ENCODE data around the gene RPS24.
"Not testable (repeated sequence)": the region's sequence is repeated elsewhere in the genome, so short reads cannot be mapped to it uniquely, and the experiment has no call there.

Gene RPS24

DNA sequence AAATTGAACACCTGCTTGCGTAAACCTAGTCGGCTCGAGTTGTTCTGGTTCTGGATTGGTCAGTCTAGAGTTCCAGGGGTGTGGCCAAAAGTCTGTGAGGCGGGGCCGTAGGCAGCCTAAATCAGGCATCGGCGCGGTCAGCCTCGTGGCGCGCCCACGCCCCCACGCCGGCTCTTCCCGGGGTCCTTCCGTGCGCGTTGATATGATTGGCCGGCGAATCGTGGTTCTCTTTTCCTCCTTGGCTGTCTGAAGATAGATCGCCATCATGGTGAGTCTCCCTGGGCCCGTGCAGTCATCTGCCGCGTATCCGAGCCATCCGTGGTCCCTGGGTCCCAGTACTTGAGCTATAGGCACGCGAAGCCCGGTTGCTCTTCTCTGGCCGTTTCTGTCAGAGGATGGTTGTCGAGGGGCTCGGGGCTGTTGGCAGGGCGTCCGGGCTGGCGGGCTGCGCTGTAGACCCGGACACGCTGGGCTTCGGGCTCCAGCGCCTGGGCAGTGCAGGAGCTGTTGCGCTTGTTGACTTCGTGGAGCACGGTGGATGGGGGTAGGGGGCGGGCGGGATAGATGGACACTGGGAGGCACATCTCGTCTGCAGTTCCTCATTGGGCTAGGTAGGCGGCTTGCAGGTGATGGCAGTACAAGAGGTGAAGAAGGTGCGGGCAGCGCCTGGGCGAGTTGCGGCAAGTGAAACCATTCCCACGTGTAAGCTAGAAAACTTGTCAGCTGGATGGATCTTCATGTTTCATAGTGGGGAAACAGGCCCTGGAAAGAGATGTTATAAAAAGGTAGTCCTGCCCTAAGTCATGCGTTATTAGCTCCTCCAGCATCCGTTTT is at the start of gene RPS24:
Gene RPS24 (plus strand): TSS at position 227 of the 834 bp plus-strand sequence. CDS start 39 bp downstream, at position 266.
- peak; percentile 88 to 92 (median 90) for DNase-seq (ENCODE audit: low read depth in 4 of 4, low spot score in 1 of 4)

DNA sequence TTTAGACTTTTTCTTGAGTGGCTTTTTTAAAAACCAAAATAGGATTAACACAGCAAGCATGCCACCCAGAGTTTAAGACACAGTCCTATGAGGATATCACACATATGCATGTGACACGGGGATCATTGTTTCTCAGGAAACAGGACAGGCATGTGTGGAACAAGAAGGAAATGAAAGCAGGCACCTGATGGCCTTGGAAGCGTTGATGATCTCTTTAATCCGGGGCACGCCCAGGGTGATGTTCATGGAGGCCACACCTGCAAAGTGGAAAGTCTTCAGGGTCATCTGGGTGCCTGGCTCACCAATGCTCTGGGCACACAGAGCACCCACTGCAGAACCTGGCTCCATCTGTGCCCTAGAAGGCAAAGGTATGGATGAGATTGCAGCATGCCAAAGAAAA is 48.7 kb upstream of the RPS24 start:
- no peak for DNase-seq (ENCODE audit: low read depth in 4 of 4, low spot score in 1 of 4)

DNA sequence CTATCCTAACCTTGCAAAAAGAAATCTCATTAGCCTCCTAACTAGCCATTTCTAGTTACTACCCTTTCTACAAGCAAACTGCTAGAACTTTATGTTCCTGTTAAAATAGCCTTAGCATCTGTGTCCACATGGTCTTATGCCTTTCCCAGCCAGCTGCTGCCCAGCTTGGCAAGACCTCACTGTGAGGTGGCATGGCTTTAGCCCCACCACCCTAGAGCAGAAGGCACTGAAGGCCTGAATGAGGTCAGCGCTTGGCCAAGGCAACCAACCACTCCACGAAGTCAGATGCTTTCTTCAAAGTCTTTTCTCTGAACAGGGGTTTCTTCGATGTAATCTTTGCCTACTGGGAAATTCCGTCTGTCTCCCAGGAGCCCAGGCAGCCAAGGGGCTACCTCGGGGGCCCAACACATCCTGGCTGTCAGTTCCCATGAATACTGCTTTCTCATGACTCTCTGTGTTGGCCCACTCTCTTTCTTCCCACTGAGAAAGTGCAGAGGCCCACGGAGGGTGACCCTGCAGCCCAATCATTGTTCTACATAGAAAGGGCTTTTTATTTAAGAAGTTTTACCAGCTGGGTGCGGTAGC is 45.9 kb upstream of the RPS24 start:
- no peak for DNase-seq (ENCODE audit: low read depth in 4 of 4, low spot score in 1 of 4)

DNA sequence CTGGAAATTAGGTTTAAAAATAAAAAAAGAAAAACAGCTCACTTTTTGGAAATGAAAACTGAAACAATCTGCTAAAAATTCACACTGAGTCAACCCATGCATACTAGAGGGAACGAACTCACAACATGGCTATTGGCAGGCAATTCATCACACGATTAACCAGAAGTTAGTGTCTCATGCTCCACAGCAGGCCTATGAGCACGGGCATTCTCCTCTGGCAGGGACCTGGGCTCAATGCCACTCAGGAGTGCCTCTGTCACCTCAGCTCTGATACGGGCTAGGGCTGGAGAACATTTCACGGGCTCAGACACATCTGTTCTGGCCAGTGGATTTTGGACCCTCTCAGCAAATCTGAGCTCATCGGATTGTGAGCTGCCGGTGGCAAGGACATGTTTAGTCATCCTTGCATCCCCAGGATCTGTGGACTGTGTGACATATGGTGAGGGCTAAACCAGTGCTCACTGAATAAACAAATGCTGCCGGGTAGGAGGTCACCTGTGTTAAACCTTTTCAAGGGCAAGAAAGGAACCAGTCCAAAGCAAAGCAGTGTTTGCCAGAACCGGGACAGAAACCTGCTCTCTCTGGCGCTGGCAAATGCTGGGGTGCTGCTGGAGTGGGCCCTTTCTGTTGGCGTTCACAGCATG is 44.5 kb upstream of the RPS24 start:
- DNase-seq (ENCODE audit: low read depth in 4 of 4, low spot score in 1 of 4): no peak

DNA sequence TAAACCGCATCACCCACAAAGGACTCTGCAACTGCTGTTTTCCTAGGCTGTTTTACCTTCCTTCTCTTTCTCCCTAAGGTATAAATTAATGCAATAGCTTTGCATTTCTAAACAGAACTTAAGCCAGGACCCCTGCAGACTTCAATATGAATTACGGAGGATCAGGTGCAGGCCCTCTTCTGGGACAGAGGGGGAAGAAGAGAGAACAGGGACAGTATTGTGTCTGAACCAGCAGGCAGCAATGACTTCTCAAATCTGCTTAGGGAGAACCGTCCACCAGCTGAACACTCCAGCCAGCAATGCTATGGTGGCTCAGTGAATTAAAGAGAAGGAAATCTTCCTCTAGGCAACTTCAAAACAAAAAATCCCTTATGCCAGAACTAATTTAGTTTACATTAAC is 40.0 kb upstream of the RPS24 start:
- DNase-seq (ENCODE audit: low read depth in 4 of 4, low spot score in 1 of 4): no peak

DNA sequence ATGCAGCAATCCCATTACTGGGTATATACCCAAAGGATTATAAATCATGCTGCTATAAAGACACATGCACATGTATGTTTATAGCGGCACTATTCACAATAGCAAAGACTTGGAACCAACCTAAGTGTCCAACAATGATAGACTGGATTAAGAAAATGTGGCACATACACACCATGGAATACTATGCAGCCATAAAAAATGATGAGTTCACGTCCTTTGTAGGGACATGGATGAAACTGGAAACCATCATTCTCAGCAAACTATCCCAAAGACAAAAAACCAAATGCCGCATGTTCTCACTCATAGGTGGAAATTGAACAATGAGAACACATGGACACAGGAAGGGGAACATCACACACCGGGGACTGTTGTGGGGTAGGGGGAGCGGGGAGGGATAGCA is 34.9 kb upstream of the RPS24 start:
- not testable (repeated sequence) for DNase-seq (ENCODE audit: low read depth in 4 of 4, low spot score in 1 of 4)

DNA sequence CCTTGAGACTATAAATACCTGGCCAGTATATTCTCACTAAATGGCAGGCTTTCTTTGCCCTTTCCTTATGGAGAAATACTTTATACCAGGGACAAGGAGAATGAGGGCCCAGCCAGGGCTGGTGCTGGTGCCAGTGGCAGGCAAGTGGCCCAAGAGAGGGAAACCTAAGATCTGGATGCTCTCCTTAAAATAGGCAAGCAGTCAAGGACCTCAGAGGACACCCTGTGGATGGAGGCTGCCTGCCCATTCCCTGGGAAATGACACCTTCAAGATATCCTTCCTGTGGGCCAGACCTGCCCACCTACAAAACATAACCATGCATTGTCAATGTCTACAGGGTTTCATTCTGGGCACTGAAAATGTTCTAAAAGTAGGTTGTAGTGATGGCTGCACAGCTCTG is 33.5 kb upstream of the RPS24 start:
- no peak for DNase-seq (ENCODE audit: low read depth in 4 of 4, low spot score in 1 of 4)

DNA sequence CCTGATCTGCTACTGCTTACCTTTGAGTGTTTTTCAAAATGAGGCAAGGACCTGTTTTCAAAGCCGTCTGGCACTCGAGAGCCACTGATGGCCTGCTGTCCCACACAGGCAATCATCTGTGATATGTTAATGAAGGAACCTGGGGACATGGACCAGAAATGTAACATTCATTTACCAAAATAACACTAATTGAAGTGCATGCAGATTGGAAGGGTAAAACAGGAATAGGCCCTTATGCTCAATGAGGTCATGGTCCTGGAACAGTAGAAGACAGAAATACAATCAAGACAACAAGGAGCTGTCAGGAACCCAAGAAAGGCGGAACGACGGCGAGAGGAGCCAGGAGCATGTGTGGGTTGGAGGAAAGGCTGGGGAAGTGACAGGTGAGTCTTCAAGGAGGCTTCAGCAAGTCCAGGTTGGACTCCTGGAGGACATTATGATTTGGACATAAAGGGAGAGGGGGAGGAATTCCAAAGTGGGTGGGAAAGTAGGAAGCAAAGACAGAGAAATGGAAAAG is 32.6 kb upstream of the RPS24 start:
- DNase-seq (ENCODE audit: low read depth in 4 of 4, low spot score in 1 of 4): no peak

DNA sequence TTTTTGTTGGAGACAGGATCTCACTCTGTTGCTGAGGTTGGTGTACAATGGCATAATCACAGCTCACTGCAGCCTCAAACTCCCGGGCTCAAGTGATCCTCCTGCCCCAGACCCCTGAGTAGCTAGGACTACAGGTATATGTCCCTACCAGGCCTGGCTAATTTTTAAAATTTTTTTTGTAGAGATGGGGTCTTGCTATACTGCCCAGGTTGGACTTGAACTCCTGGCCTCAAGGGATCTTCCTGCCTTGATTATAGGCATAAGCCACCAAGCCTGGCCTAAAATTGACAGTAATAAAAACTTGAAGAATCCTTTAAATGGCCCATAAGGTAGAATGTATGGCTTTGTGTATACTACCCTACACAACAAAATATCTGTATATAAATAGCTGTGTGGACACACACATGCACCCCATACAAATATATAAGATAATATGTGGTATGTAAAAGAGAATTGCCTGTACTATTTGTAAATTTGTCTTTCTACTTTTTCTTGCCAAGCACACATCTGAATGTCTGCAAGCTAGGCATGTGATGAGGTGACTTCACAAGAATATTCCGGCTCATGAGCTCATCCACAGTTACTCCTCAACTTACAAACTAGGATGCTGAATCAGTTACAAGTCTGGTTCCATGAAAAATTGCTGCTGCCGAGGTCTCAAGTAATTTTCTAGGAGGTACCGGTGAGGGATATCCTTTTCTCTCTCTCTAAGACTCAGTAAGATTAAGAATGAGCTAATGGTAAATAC is 30.9 kb upstream of the RPS24 start:
- no peak for DNase-seq (ENCODE audit: low read depth in 4 of 4, low spot score in 1 of 4)

DNA sequence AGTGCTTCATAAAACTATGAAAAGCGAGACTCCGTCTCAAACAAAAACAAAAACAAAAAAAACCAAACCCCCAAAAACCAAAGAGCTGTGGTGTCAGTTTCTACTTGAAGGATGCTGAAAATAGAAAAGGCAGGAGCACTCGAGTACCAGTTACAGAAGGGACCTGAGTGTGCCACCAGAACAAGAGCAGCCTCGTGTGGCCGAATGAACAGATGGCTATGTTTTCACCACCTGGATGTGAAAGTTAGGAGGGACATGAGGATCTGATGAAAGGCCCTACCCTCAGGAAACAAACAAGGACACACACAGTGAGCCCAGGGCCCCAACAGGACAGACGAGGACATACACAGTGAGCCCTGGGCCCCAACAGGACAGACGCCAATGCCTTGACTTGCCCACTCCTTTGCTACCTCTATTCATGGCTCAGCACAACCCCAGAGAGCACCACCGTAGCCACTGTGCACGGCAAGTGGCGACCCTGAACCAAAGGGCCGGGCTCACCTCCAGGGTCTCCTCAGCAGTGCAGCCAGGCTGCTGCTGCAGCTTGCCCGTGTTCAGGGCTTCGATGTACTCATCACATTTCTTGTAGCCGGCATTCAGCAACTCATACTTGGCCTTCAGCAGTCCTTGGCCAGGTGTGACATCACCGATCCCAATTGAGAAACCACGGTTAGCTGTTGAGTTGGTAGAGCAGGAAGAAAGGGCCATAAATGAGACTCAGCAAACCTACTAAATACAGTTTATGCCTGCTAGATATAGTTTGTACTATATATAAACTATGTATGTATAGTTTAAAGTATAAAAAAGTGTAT is 29.2 kb upstream of the RPS24 start:
- DNase-seq (ENCODE audit: low read depth in 4 of 4, low spot score in 1 of 4): no peak

DNA sequence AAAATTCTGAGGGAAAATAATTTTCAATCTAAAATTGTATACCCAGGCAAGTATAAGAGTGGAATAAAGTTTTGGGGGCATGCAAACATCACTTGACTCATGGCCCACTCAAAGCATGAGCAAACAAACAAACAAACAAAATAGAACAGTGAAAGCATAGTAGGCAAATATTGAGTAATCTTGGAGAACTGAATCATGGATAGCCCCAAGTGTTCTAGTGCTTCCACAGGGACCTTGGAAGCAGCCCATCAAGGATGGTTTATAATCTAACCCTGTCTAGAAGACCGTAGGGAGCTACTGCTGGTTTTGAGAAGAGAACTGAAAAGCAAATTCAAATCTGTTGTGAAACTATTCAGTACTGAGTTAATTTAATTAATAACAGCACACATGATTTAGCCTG is 26.5 kb upstream of the RPS24 start:
- DNase-seq (ENCODE audit: low read depth in 4 of 4, low spot score in 1 of 4): no peak

DNA sequence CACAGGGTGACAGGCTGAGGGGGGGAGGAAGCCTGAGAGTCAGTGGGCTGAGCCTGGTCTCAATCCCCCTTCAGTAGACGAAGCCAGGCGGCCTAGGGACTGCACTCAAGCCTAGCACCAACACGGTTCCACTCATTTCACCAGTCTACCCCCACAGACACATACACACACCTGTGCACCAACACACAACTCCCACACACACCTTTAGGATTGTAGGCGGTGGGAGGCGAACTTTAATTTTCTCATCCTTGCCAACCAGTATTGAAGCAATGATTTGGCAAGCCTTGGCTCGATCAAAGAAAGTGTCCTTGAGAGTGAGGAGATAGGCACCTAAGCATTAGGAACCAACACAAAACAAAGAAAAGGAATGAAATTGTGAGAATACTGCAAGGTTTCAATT is 24.0 kb upstream of the RPS24 start:
- DNase-seq (ENCODE audit: low read depth in 4 of 4, low spot score in 1 of 4): no peak

DNA sequence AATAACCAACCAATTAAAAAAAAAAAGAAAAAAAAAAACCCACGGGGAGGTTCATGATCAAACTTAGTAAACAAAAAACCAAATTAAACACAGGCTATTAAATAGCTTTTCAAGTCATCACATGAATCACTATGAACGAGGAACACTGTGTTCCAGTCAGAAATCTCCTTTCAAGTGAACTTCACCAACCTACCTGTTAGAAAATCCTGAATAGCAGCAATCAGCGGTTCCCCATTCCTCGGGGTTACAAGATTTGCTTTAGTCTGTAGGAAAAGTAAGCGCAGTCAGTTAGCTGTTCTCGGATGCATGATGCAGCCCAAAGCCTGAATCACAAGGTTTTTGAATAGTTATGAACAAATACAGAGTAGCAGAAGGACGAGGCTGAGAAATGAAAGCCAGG is 23.4 kb upstream of the RPS24 start:
- no peak for DNase-seq (ENCODE audit: low read depth in 4 of 4, low spot score in 1 of 4)

DNA sequence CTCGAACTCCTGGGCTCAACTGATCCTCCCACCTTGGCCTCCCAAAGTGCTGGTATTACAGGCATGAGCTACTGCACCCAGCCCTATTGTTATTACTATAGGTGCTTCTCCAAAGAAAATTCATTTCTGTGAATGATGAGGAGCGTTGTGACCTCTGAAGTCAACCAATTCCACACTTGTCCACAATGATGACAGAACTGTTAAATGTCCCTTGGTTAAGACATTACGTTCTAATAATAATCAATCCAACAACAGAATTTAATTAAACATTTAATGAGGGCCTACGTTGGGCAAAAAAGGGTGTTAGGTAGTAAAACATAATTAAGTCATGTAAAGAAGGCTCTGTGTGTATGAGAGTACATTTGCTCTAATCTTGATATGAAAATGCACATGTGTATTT is 22.6 kb upstream of the RPS24 start:
- DNase-seq (ENCODE audit: low read depth in 4 of 4, low spot score in 1 of 4): no peak

DNA sequence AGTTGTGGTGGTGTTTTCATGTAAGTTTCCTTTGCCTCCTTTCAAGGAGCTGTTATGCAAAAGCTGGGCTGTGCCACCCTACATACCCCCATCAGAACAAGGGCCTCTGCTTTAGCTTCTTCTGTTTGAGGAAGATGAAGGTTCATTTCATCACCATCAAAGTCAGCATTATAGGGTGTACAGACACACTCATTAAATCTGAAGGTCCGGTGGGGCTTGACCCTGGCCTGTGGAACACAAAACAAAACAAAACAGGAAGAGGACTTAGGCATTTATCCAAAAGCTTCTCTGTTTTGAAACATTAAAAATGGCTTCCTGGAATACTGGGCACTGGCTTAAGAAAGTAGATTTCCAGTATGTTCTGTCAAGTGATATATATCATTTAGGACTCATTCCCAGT is 20.1 kb upstream of the RPS24 start:
- DNase-seq (ENCODE audit: low read depth in 4 of 4, low spot score in 1 of 4): no peak

DNA sequence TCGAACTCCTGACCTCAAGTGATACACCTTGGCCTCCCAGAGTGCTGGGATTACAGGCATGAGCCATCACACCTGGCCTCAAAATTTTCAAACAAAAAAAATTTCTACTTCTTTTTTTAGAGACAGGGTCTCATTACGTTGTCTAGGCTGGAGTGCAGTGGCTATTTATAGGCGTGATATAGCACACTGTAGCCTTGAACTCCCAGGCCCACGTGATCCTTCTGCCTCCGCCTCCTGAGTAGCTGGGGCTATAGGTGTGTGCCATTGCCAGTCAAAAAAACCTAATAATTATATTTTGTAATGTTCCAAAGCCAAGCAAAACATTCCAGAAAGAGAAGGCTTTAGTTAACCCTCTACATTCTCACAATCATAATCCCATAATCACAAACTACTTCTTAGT is 18.1 kb upstream of the RPS24 start:
- no peak for DNase-seq (ENCODE audit: low read depth in 4 of 4, low spot score in 1 of 4)

DNA sequence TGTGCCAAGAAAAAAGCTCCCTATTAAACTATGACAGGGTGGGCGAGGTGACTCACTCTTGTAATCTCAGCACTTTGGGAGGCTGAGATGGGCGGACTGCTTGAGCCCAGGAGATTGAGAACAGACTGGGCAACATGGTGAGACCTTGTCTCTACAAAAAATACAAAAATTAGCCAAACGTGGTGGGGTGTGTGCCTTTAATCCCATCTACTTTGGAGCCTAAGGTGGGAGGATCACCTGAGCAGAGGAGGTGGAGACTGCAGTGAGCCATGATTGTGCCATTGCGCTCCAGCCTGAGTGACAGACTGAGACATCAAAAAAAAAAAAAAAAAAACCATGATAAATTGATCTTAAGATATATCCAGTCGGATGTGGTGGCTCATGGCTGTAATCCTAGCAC is 15.8 kb upstream of the RPS24 start:
- DNase-seq (ENCODE audit: low read depth in 4 of 4, low spot score in 1 of 4): no peak

DNA sequence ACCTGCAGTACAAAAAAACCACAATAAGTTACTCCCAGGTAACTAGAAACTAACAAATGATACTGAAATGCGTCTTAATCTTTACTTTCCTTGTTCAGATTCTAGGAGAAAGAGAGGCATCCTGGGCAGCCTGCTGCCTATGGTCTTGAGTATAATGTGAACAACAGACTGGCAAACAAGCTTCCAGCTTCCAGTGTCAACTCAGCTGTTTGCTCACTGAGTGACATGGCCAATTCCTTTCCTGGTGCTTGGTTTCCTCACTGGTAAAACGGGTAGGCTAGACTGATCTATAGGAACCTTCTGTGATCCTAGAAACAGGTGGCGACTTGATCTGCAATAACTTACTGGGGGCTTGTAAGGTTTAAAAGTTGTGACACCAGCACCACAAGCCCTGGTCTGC is 14.4 kb upstream of the RPS24 start:
- no peak for DNase-seq (ENCODE audit: low read depth in 4 of 4, low spot score in 1 of 4)

DNA sequence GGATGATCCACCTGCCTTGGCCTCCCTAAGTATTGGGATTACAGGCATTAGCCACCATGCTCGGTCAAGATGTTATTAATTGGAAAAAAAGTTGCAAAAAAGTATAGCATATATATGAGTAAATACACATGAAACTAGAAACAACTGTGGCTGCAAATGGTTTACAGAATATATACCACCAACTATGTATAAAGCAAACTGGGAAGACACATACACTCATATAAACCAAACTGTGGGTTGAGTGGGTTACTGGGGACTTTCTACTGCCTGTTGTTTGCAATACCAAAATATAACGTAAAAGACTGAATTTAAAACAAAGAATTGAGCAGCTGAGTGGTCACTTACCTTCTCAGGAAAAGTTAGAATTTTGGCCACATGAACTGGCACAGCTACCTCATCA is 12.5 kb upstream of the RPS24 start:
- no peak for DNase-seq (ENCODE audit: low read depth in 4 of 4, low spot score in 1 of 4)

DNA sequence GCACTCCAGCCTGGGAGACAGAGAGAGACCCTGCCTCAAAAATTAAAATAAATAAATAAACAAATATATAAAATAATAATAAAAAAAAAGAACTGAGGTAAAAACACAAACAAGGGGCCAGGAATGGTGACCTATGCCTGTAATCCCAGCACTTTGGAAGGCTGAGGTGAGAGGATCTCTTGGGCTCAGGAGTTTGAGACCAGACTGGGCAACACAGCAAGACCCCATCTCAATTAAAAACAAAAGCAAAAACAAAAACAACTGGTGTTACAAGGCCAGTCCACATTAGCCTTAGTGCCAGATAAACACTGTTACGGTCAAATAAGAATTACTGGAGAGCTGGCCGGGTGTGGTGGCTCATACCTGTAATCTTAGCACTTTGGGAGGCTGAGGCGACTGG is 9.9 kb upstream of the RPS24 start:
- no peak for DNase-seq (ENCODE audit: low read depth in 4 of 4, low spot score in 1 of 4)
